ENCODE measurements around the gene YPEL1.

Gene YPEL1

GRCh38 chr22:21661991-21662390 is 73.6 kb downstream of the YPEL1 start:
- Mint-ChIP-seq H3K27ac (ENCODE audit: low read depth) (no peak overlapping the region), H3K4me3 (no peak overlapping the region), H3K36me3 (ENCODE audit: insufficient read depth) (peaks cover 4% of the 10 kb centered on the region), H3K27me3 (no peaks in the 10 kb centered on the region), H3K9me3 (no peaks in the 10 kb centered on the region), H3K4me1 (peaks cover 18% of the 10 kb centered on the region)
- ATAC-seq (replicated peaks; ENCODE audit: extremely low read depth, poor library complexity, severe bottlenecking) (no peak), DNase-seq (ENCODE audit: low spot score in 2 of 2) (no peak)

DNA sequence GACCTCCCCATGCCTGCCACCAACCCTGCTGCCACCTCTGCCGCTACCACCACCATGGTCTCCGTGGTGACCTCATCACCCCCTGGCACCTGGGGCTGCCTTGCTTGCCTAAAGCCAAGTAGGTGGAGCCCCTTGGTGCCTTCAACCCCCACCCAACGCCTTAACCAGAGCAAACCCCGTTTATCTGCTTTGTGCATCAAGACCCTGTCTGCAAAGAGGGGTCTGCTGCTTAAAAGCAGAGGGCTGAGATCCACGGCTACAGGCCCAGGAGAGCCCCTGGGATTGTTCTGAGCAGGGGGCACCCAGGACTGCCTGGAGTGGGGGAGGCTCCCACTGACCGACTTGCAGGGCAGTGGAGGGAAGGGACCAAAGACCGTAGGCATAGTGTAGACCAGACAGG is 74.7 kb downstream of the YPEL1 start:
- peaks cover 6% of the 10 kb centered on the region for H3K36me3 Mint-ChIP-seq (ENCODE audit: insufficient read depth)
- H3K4me1 Mint-ChIP-seq, result peaks cover 19% of the 10 kb centered on the region
- no peak overlapping the region for H3K27ac Mint-ChIP-seq (ENCODE audit: low read depth)
- DNase-seq (ENCODE audit: low spot score in 2 of 2), result no peak
- no peak for ATAC-seq (replicated peaks; ENCODE audit: extremely low read depth, poor library complexity, severe bottlenecking)
- H3K27me3 Mint-ChIP-seq, result no peaks in the 10 kb centered on the region
- H3K9me3 Mint-ChIP-seq, result no peaks in the 10 kb centered on the region
- H3K4me3 Mint-ChIP-seq, result no peak overlapping the region

- no peak overlapping the region for H3K4me3 Mint-ChIP-seq
These were observed 75.6 kb downstream of the YPEL1 start for GRCh38 chr22:21659864-21660525.

DNA sequence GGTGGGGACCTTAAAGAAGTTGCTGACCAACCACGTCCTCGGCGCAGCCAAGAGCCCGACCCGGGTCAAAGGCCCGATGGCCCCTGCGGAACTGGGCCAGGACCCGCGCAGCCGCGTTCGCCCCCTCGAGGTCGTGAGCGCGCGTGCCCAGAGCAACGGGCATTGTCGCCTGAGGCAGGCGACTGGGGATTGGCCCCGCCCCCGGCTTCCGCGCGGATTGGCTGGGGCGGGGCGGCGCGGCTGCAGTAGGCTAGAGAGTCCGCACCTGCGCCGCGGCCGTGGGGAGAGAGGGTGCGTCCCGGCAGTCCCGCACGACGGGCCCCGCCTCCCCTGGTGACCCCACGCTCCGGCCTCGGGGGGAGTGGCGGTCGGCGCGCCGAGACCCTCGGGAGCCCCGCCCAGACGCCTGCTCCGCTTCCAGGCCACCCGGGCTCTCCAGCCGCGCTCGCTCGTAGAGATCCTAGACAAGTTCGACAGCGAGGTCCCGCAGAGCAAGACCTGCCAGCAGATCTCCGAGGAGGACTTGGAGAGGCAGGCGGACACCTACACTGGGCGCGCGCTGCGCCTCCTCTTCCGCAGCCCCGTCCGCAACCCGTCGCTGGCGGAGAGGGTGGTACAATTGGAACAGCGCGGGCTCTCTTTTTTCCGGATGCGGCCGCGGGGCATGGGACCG is 78.1 kb downstream of the YPEL1 start:
- no peaks in the 10 kb centered on the region for H3K27me3 Mint-ChIP-seq
- peaks cover 13% of the 10 kb centered on the region for H3K4me1 Mint-ChIP-seq

More at GRCh38 chr22:21659864-21660525, 75.6 kb downstream of the YPEL1 start:
- Mint-ChIP-seq H3K4me1 (peaks cover 15% of the 10 kb centered on the region), H3K9me3 (no peaks in the 10 kb centered on the region), H3K36me3 (ENCODE audit: insufficient read depth) (peaks cover 3% of the 10 kb centered on the region), H3K27me3 (no peaks in the 10 kb centered on the region), H3K27ac (ENCODE audit: low read depth) (no peak overlapping the region)
- DNase-seq (ENCODE audit: low spot score in 2 of 2) (no peak), ATAC-seq (replicated peaks; ENCODE audit: extremely low read depth, poor library complexity, severe bottlenecking) (no peak)

DNA sequence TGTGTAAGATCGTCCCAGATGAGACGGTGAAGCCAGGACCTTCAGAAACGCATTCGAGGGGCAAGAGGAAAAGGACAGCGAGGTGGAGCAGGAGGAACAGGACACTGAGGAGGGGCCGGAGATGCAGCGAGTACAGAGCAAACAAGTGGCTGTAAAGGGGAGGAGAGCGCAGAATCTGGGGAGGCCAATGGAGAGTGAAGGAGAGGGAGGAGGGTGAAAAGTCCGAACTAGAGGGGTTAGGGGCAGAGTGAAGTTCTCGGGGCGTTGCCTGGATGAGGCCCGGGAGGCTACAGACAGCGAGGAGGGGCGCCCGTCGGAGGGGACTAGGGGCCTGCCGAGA is 78.6 kb downstream of the YPEL1 start:
- peak overlapping the region; percentile 82 for H3K4me3 Mint-ChIP-seq
- peak overlapping the region; percentile 47 for H3K27ac Mint-ChIP-seq (ENCODE audit: low read depth)
- peaks cover 3% of the 10 kb centered on the region for H3K36me3 Mint-ChIP-seq (ENCODE audit: insufficient read depth)
- H3K27me3 Mint-ChIP-seq, result no peaks in the 10 kb centered on the region
- H3K9me3 Mint-ChIP-seq, result no peaks in the 10 kb centered on the region
- ATAC-seq (replicated peaks; ENCODE audit: extremely low read depth, poor library complexity, severe bottlenecking), result no peak
- no peak for DNase-seq (ENCODE audit: low spot score in 2 of 2)
- peaks cover 15% of the 10 kb centered on the region for H3K4me1 Mint-ChIP-seq

More for the DNA sequence above, 78.1 kb downstream of the YPEL1 start:
- Mint-ChIP-seq H3K27ac (ENCODE audit: low read depth) (peak overlapping the region; percentile 19), H3K36me3 (ENCODE audit: insufficient read depth) (peaks cover 3% of the 10 kb centered on the region), H3K4me3 (peak overlapping the region; percentile 82), H3K9me3 (no peaks in the 10 kb centered on the region)
- ATAC-seq (replicated peaks; ENCODE audit: extremely low read depth, poor library complexity, severe bottlenecking) (peak; percentile 93), DNase-seq (ENCODE audit: low spot score in 2 of 2) (peak; percentile 35 to 46)

- Mint-ChIP-seq H3K36me3 (ENCODE audit: insufficient read depth) (peaks cover 8% of the 10 kb centered on the region), H3K9me3 (no peaks in the 10 kb centered on the region), H3K4me1 (peaks cover 24% of the 10 kb centered on the region), H3K27me3 (no peaks in the 10 kb centered on the region), H3K4me3 (peak overlapping the region; percentile 82), H3K27ac (ENCODE audit: low read depth) (no peak overlapping the region)
- DNase-seq (ENCODE audit: low spot score in 2 of 2) (no peak), ATAC-seq (replicated peaks; ENCODE audit: extremely low read depth, poor library complexity, severe bottlenecking) (no peak)
These were observed 82.7 kb downstream of the YPEL1 start for GRCh38 chr22:21652547-21653545.

DNA sequence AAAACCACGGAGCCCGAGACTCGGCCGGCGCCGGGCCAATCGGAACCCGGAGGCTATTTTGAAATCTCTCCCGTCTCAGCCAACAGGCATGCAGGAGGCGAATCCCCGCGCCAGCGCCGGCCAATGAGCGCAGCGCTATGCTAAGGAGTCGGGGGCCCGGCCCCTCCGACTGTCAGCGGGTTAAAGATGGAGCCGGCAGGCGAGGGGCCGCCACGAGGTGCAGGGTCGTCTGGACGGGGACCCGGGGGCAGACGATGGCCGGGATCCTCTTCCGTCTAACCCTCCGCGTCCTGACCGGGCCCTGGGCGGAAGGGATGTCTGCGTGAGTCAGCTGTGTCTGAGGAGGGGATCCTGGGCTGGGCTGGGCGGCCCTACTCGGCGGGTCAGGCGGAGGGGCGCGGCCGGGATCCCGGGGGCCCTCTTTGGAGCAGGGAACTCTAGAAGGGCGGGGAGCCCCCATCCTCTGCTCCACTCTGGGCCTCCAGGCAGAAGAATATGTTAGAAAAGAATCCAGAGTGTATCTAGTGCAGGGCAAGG is 83.5 kb downstream of the YPEL1 start:
- H3K27me3 Mint-ChIP-seq, result no peaks in the 10 kb centered on the region
- peak; percentile 45 to 63 for DNase-seq (ENCODE audit: low spot score in 2 of 2)
- peak overlapping the region; percentile 82 for H3K4me3 Mint-ChIP-seq
- peak overlapping the region; percentile 73 for H3K27ac Mint-ChIP-seq (ENCODE audit: low read depth)
- H3K9me3 Mint-ChIP-seq, result no peaks in the 10 kb centered on the region
- H3K36me3 Mint-ChIP-seq (ENCODE audit: insufficient read depth), result peaks cover 8% of the 10 kb centered on the region
- H3K4me1 Mint-ChIP-seq, result peaks cover 23% of the 10 kb centered on the region
- ATAC-seq (replicated peaks; ENCODE audit: extremely low read depth, poor library complexity, severe bottlenecking), result peak; percentile 89

- Mint-ChIP-seq H3K27ac (ENCODE audit: low read depth) (peak overlapping the region; percentile 73), H3K9me3 (no peaks in the 10 kb centered on the region), H3K4me1 (peaks cover 23% of the 10 kb centered on the region), H3K36me3 (ENCODE audit: insufficient read depth) (peaks cover 8% of the 10 kb centered on the region), H3K4me3 (peak overlapping the region; percentile 82), H3K27me3 (no peaks in the 10 kb centered on the region)
- DNase-seq (ENCODE audit: low spot score in 2 of 2) (no peak), ATAC-seq (replicated peaks; ENCODE audit: extremely low read depth, poor library complexity, severe bottlenecking) (peak; percentile 17)
These were observed 84.0 kb downstream of the YPEL1 start for GRCh38 chr22:21651521-21652009.

DNA sequence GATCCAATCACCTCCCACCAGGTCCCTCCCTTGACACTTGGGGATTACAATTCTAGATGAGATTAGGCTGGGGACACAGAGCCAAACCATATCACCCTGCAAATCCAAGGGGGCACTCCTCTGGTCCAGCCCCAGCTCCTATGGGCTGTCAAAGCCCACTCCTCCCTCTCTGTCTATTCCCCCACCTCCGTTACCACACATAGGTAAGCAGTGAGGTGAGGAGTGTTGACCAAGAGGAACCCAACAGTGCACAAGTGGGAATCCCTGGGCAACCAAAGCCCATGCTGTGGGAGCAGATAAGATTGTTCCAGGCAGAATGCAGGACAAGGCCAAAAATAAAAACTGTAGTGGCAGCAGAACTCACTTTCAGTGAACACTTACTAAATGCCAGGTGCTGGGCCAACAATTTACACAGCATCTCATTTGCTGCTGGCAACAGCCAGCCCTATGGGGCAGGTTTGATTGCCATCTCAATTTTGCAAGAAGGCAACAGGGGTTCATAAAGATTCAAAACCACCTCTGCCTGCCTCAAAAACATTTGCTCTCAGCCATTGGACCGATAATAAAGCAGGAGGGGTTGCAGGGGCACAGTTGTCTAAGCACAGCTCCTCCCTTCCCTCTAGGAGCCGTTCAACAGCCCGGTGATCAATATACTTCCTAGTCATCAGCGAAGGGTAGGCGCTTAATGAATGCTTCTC is 84.6 kb downstream of the YPEL1 start:
- Mint-ChIP-seq H3K27ac (ENCODE audit: low read depth) (peak overlapping the region; percentile 73), H3K9me3 (no peaks in the 10 kb centered on the region), H3K27me3 (no peaks in the 10 kb centered on the region), H3K4me3 (peak overlapping the region; percentile 82), H3K4me1 (peaks cover 21% of the 10 kb centered on the region), H3K36me3 (ENCODE audit: insufficient read depth) (peaks cover 9% of the 10 kb centered on the region)
- DNase-seq (ENCODE audit: low spot score in 2 of 2) (no peak), ATAC-seq (replicated peaks; ENCODE audit: extremely low read depth, poor library complexity, severe bottlenecking) (no peak)

DNA sequence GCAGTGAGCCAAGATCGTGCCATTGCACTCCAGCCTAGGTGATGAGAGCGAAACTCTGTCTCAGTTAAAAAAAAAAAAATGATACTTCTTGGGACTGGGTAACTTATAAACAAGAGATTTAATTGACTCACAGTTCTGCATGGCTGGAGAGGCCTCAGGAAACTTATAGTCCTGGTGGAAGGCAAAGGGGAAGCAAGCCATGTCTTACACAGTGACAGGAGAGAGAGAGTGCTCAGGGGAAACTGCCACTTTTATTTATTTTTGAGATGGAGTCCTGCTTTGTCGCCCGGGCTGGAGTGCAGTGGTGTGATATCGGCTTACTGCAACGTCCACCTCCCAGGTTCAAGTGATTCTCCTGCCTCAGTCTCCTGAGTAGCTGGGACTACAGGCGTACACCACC is 85.3 kb downstream of the YPEL1 start:
- peaks cover 12% of the 10 kb centered on the region for H3K36me3 Mint-ChIP-seq (ENCODE audit: insufficient read depth)
- no peaks in the 10 kb centered on the region for H3K9me3 Mint-ChIP-seq
- DNase-seq (ENCODE audit: low spot score in 2 of 2), result no peak
- H3K4me1 Mint-ChIP-seq, result peaks cover 20% of the 10 kb centered on the region
- H3K27me3 Mint-ChIP-seq, result no peaks in the 10 kb centered on the region
- H3K27ac Mint-ChIP-seq (ENCODE audit: low read depth), result no peak overlapping the region
- ATAC-seq (replicated peaks; ENCODE audit: extremely low read depth, poor library complexity, severe bottlenecking), result no peak
- no peak overlapping the region for H3K4me3 Mint-ChIP-seq
